Gastrocnemius medialis (tissue), 4 donors: ENCODE measurements around the gene FAM110D. TPM values are rescaled to one million over a fixed set of nuclear protein-coding genes. Genes with fewer than 3 reads are reported as not detected.

Source experiments
- ATAC-seq, 2 donors: fragments of 150-250 bp; one replicate each; pipeline ENCODE4 v1.9.1; 2016
- DNase-seq, 2 donors: peaks; one replicate each; pipeline ENCODE4 v3.0.0-alpha.2; 2019
- H3K27ac ChIP-seq, 4 donors: fragments of 200-600 bp; sonication (generic); 1 replicate in 1 of 4; 2 replicates in 3 of 4; pipeline ENCODE4 v1.5.1; 2016 to 2018; ENCODE audit warnings: mild to moderate bottlenecking in 2 of 4, moderate library complexity in 1 of 4
- H3K27me3 ChIP-seq, 3 donors: fragments of 200-600 bp; sonication (generic) in 2 of 3; 1 replicate in 1 of 3; 2 replicates in 2 of 3; pipeline versions ENCODE4 v1.5.1 to v1.6.0; 2016 to 2019; ENCODE audit warnings: mild to moderate bottlenecking in 1 of 3, moderate library complexity in 1 of 3
- H3K36me3 ChIP-seq, 2 donors: fragments of 200-600 bp; sonication (generic) in 1 of 2; one replicate each; pipeline ENCODE4 v1.5.1; 2017 to 2018
- H3K4me1 ChIP-seq, 2 donors: fragments of 200-600 bp; sonication (generic) in 1 of 2; one replicate each; pipeline ENCODE4 v1.5.1; 2016 to 2017; ENCODE audit warnings: mild to moderate bottlenecking in 2 of 2
- H3K4me3 ChIP-seq, 4 donors: fragments of 200-600 bp; sonication (generic) in 3 of 4; 1 replicate in 1 of 4; 2 replicates in 3 of 4; pipeline ENCODE4 v1.5.1; 2016 to 2019; ENCODE audit warnings: mild to moderate bottlenecking in 2 of 4
- H3K9me3 ChIP-seq, 3 donors: fragments of 200-600 bp; sonication (generic) in 2 of 3; 1 replicate in 1 of 3; 2 replicates in 2 of 3; pipeline ENCODE4 v1.5.1; 2016 to 2019
- CTCF ChIP-seq, 5 experiments: fragments of 450-650 bp in 3 of 5; fragments of 200-600 bp in 2 of 5; sonication (generic) in 2 of 5; IDR thresholded peaks in 4 of 5; conservative IDR thresholded peaks in 1 of 5; 1 replicate in 4 of 5; 2 replicates in 1 of 5; pipeline ENCODE4 v1.5.1; 2016 to 2019; ENCODE audit warnings: antibody characterized with exemption in 5 of 5, mild to moderate bottlenecking in 3 of 5, moderate library complexity in 3 of 5
- POLR2A ChIP-seq, 2 donors: fragments of 450-650 bp; IDR thresholded peaks; one replicate each; pipeline ENCODE4 v1.6.1; 2017; ENCODE audit warnings: antibody characterized with exemption in 2 of 2, mild to moderate bottlenecking in 2 of 2, moderate library complexity in 2 of 2
- in situ Hi-C, 4 donors: fragments of 200-750 bp; cut with MboI; loops; one replicate each; pipeline versions ENCODE4 v1.15.0 to v1.8.0; 2017; ENCODE audit warnings: low sequenced_read_pairs in 4 of 4
- intact Hi-C: fragments of 100-400 bp; cut with DNase I; formaldehyde crosslinking; loops from one replicate; pipeline ENCODE4 v1.15.1; 2023; ENCODE audit warnings: low total_unique reads
- total RNA-seq, 4 donors: library from RNA; depleted of rRNA; stranded (reverse); fragments of >200 nt; gene quantifications; one replicate each; pipeline versions ENCODE4 v1.1.0 to v1.2.3, GENCODE V29; 2016

The FAM110D gene
- total RNA-seq, 4 donors from 2014 or later = 3.1 to 5.2 (median 4.2) TPM

- H3K4me3 ChIP-seq = peak within 1 kb of the TSS; percentile 73 to 99 (median 86)
- in situ Hi-C loops = loop anchor here in 2 of 4 donors (5.0 to 25.0 kb wide), 3 partner anchors 64 to 281 kb away; partner anchors contain the start of genes CEP85 (in 1 of the 2), PAQR7 (in 1 of the 2) and SLC30A2 (in 1 of the 2)
- H3K27me3 ChIP-seq = no peaks in the 10 kb centered on the region
- H3K9me3 ChIP-seq = no peaks in the 10 kb centered on the region
- H3K27ac ChIP-seq = peak within 1 kb of the TSS; percentile 88 to 97 (median 92)
- peaks cover 0 to 3% of the 10 kb centered on the region in 2 donors for H3K36me3 ChIP-seq
- ATAC-seq (no peak), DNase-seq (no peak)
- peaks cover 20 to 29% of the 10 kb centered on the region in 2 donors for H3K4me1 ChIP-seq
- TF ChIP-seq CTCF (IDR thresholded peaks at IDR 0.05 in 4 of 5, conservative IDR thresholded peaks at IDR 0.05 in 1 of 5) (no peak), POLR2A (IDR thresholded peaks at IDR 0.05) (no peak)
- intact Hi-C loops = loop anchor here (1.0 kb wide), 1 partner anchor 65 kb away; no protein-coding TSS in a partner anchor
These were observed 9.7 kb downstream of the FAM110D start, which contains the start of gene C1orf232 for GRCh38 chr1:26168410-26169197. TSS of gene C1orf232 (minus strand) at chr1:26168963. CDS start at chr1:26168499, 464 bp downstream.

GRCh38 chr1:26169198-26169554 lies 10.3 kb downstream of the FAM110D start:
- Histone ChIP-seq H3K4me1 (peaks cover 20 to 29% of the 10 kb centered on the region in 2 donors), H3K27ac (peak overlapping the region; percentile 88 to 97 (median 92)), H3K27me3 (no peaks in the 10 kb centered on the region), H3K4me3 (peak overlapping the region; percentile 73 to 99 (median 86)), H3K36me3 (peaks cover 0 to 3% of the 10 kb centered on the region in 2 donors), H3K9me3 (no peaks in the 10 kb centered on the region)
- intact Hi-C loops = loop anchor here (1.0 kb wide), 1 partner anchor 64 kb away; no protein-coding TSS in a partner anchor
- DNase-seq (no peak), ATAC-seq (no peak)
- in situ Hi-C loops = loop anchor here in 2 of 4 donors (5.0 to 25.0 kb wide), 3 partner anchors 63 to 282 kb away; partner anchors contain the start of genes CEP85 (in 1 of the 2), PAQR7 (in 1 of the 2) and SLC30A2 (in 1 of the 2)
- TF ChIP-seq POLR2A (IDR thresholded peaks at IDR 0.05) (no peak), CTCF (IDR thresholded peaks at IDR 0.05 in 4 of 5, conservative IDR thresholded peaks at IDR 0.05 in 1 of 5) (no peak)

- DNase-seq (peak; percentile 91), ATAC-seq (peak; percentile 91 to 93)
- H3K4me1 ChIP-seq = peaks cover 20 to 26% of the 10 kb centered on the region in 2 donors
- no peaks in the 10 kb centered on the region for H3K9me3 ChIP-seq
- in situ Hi-C loops = loop anchor here in 3 of 4 donors (5.0 to 25.0 kb wide), 4 partner anchors 57 to 283 kb away; partner anchors contain the start of genes CEP85 (in 1 of the 3), PAQR7 (in 1 of the 3) and SLC30A2 (in 1 of the 3)
- peak within 1 kb of the TSS; percentile 88 to 97 (median 92) for H3K27ac ChIP-seq
- H3K36me3 ChIP-seq = peaks cover 0 to 3% of the 10 kb centered on the region in 2 donors
- H3K4me3 ChIP-seq = peak within 1 kb of the TSS; percentile 73 to 99 (median 86)
- no peaks in the 10 kb centered on the region for H3K27me3 ChIP-seq
- intact Hi-C loops = loop anchor here (1.0 kb wide), 1 partner anchor 63 kb away; no protein-coding TSS in a partner anchor
- TF ChIP-seq POLR2A (IDR thresholded peaks at IDR 0.05) (peak; percentile 85 to 91), CTCF (IDR thresholded peaks at IDR 0.05 in 4 of 5, conservative IDR thresholded peaks at IDR 0.05 in 1 of 5) (peak; percentile 93 to 97 (median 95))
These were observed 11.0 kb downstream of the FAM110D start, which contains the start of gene ZNF593 for GRCh38 chr1:26169669-26170471. TSS of gene ZNF593 (plus strand) at chr1:26169908. CDS start at chr1:26169984, 76 bp downstream.

- Histone ChIP-seq H3K4me1 (peaks cover 20 to 26% of the 10 kb centered on the region in 2 donors), H3K27ac (peak overlapping the region; percentile 88 to 97 (median 92)), H3K9me3 (no peaks in the 10 kb centered on the region), H3K4me3 (peak overlapping the region; percentile 73 to 99 (median 86)), H3K36me3 (peaks cover 0 to 3% of the 10 kb centered on the region in 2 donors), H3K27me3 (no peaks in the 10 kb centered on the region)
- intact Hi-C loops (no loop called here), in situ Hi-C loops (loop anchor here in 2 of 4 donors (5.0 to 25.0 kb wide), 3 partner anchors 57 to 283 kb away; partner anchors contain the start of genes PAQR7 (in 1 of the 2) and SLC30A2 (in 1 of the 2))
- ATAC-seq = peak; percentile 9
- no peak for TF ChIP-seq POLR2A (IDR thresholded peaks at IDR 0.05)
- no peak for TF ChIP-seq CTCF (IDR thresholded peaks at IDR 0.05 in 4 of 5, conservative IDR thresholded peaks at IDR 0.05 in 1 of 5)
- DNase-seq = no peak
These were observed 11.6 kb downstream of the FAM110D start for GRCh38 chr1:26170472-26170821.
